ENCODE measurements around the gene SNED1. TPM values are rescaled to one million over a fixed set of nuclear protein-coding genes. Genes with fewer than 3 reads are reported as not detected.

The SNED1 gene
- total and polyA plus RNA-seq, 2 experiments from 2014 or later: 1.5 to 2.8 TPM

- Histone ChIP-seq H3K4me1 (ENCODE audit: insufficient read depth) (no peaks in the 10 kb centered on the region), H3F3A (replicated peaks; ENCODE audit: low read depth) (no peaks in the 10 kb centered on the region), H3K4me2 (no peak overlapping the region), H3K79me2 (replicated peaks; ENCODE audit: insufficient read depth) (no peaks in the 10 kb centered on the region), H4K20me1 (replicated peaks; ENCODE audit: insufficient read depth) (no peaks in the 10 kb centered on the region), H3K27ac (ENCODE audit: low read depth) (no peak overlapping the region), H3K27me3 (ENCODE audit: insufficient read depth) (no peaks in the 10 kb centered on the region), H2AFZ (no peak overlapping the region), H3K4me3 (no peak overlapping the region), H3K9me2 (ENCODE audit: insufficient read depth) (no peaks in the 10 kb centered on the region), H3K36me3 (ENCODE audit: insufficient read depth) (no peaks in the 10 kb centered on the region)
- no peaks in the 10 kb centered on the region; the same call in 1 of the 3 replicates for H3K9me3 Mint-ChIP-seq
- ATAC-seq (no peak), DNase-seq (ENCODE audit: low spot score) (no peak)
- H3K4me1 Mint-ChIP-seq: no peaks in the 10 kb centered on the region
- TF ChIP-seq ZNF331 (CRISPR knock-in tag; IDR thresholded peaks at IDR 0.05; ENCODE audit: low read depth) (no peak), CREB1 (CRISPR knock-in tag; IDR thresholded peaks at IDR 0.05; ENCODE audit: low read depth) (no peak), EZH2phosphoT487 (IDR thresholded peaks at IDR 0.05; ENCODE audit: unreplicated experiment) (no peak), POLR2AphosphoS5 (IDR thresholded peaks at IDR 0.05; ENCODE audit: low read depth) (no peak), NANOG (IDR thresholded peaks at IDR 0.05; ENCODE audit: borderline replicate concordance) (no peak), EZH2 (IDR thresholded peaks at IDR 0.05; ENCODE audit: low read depth, unreplicated experiment) (no peak), ZNF462 (CRISPR knock-in tag; IDR thresholded peaks at IDR 0.05) (no peak), ETS1 (IDR thresholded peaks at IDR 0.05) (no peak), CTCF (conservative IDR thresholded peaks at IDR 0.05; ENCODE audit: low read depth in 2 of 2) (no peak), ZNF114 (CRISPR knock-in tag; IDR thresholded peaks at IDR 0.05) (no peak)
- H3K36me3 Mint-ChIP-seq (ENCODE audit: low read depth): no peaks in the 10 kb centered on the region
- peaks cover 12% of the 10 kb centered on the region for H3K27me3 Mint-ChIP-seq (ENCODE audit: insufficient read depth, low read depth, poor library complexity)
- no peak overlapping the region for H3K4me3 Mint-ChIP-seq
- H3K27ac Mint-ChIP-seq: no peak overlapping the region
These were observed 7.6 kb upstream of the SNED1 start for GRCh38 chr2:240990726-240991377.

Data from GM23338 (cell line).